ENCODE measurements around the gene KMT2B. TPM values are rescaled to one million over a fixed set of nuclear protein-coding genes. Genes with fewer than 3 reads are reported as not detected.

Gene KMT2B
- total and polyA plus RNA-seq, 2 experiments from 2014 or later, result 15.8 to 49.8 TPM

- Histone ChIP-seq H3F3A (replicated peaks; ENCODE audit: low read depth) (peaks cover 10% of the 10 kb centered on the region), H3K79me2 (replicated peaks; ENCODE audit: insufficient read depth) (peaks cover 14% of the 10 kb centered on the region), H2AFZ (peak overlapping the region; percentile 64), H3K4me1 (ENCODE audit: insufficient read depth) (peaks cover 20% of the 10 kb centered on the region), H3K27ac (ENCODE audit: low read depth) (peak overlapping the region; percentile 94), H3K36me3 (ENCODE audit: insufficient read depth) (no peaks in the 10 kb centered on the region), H4K20me1 (replicated peaks; ENCODE audit: insufficient read depth) (no peaks in the 10 kb centered on the region), H3K9me2 (ENCODE audit: insufficient read depth) (no peaks in the 10 kb centered on the region), H3K4me3 (peak overlapping the region; percentile 76), H3K4me2 (peak overlapping the region; percentile 75), H3K27me3 (ENCODE audit: insufficient read depth) (no peaks in the 10 kb centered on the region)
- Mint-ChIP-seq H3K4me3 (peak overlapping the region; percentile 97), H3K27me3 (ENCODE audit: insufficient read depth, low read depth, poor library complexity) (peaks cover 5% of the 10 kb centered on the region), H3K9me3 (no peaks in the 10 kb centered on the region; the same call in 2 of the 3 replicates), H3K36me3 (ENCODE audit: low read depth) (peaks cover 7% of the 10 kb centered on the region), H3K4me1 (peaks cover 25% of the 10 kb centered on the region), H3K27ac (peak overlapping the region; percentile 100)
- ATAC-seq (peak; percentile 38), DNase-seq (ENCODE audit: low spot score) (peak; percentile 99)
- TF ChIP-seq CREB1 (CRISPR knock-in tag; IDR thresholded peaks at IDR 0.05; ENCODE audit: low read depth) (peak; percentile 73), EZH2 (IDR thresholded peaks at IDR 0.05; ENCODE audit: low read depth, unreplicated experiment) (no peak), CTCF (conservative IDR thresholded peaks at IDR 0.05; ENCODE audit: low read depth in 2 of 2) (peak; percentile 43), NANOG (IDR thresholded peaks at IDR 0.05; ENCODE audit: borderline replicate concordance) (no peak), POLR2AphosphoS5 (IDR thresholded peaks at IDR 0.05; ENCODE audit: low read depth) (peak; percentile 33; the same call in 1 of the 2 replicates), ZNF114 (CRISPR knock-in tag; IDR thresholded peaks at IDR 0.05) (no peak)
- TF ChIP-seq, protein P1, sequence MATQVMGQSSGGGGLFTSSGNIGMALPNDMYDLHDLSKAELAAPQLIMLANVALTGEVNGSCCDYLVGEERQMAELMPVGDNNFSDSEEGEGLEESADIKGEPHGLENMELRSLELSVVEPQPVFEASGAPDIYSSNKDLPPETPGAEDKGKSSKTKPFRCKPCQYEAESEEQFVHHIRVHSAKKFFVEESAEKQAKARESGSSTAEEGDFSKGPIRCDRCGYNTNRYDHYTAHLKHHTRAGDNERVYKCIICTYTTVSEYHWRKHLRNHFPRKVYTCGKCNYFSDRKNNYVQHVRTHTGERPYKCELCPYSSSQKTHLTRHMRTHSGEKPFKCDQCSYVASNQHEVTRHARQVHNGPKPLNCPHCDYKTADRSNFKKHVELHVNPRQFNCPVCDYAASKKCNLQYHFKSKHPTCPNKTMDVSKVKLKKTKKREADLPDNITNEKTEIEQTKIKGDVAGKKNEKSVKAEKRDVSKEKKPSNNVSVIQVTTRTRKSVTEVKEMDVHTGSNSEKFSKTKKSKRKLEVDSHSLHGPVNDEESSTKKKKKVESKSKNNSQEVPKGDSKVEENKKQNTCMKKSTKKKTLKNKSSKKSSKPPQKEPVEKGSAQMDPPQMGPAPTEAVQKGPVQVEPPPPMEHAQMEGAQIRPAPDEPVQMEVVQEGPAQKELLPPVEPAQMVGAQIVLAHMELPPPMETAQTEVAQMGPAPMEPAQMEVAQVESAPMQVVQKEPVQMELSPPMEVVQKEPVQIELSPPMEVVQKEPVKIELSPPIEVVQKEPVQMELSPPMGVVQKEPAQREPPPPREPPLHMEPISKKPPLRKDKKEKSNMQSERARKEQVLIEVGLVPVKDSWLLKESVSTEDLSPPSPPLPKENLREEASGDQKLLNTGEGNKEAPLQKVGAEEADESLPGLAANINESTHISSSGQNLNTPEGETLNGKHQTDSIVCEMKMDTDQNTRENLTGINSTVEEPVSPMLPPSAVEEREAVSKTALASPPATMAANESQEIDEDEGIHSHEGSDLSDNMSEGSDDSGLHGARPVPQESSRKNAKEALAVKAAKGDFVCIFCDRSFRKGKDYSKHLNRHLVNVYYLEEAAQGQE (IDR thresholded peaks at IDR 0.05; ENCODE audit: unreplicated experiment), result no peak
- TF ChIP-seq, protein P2, sequence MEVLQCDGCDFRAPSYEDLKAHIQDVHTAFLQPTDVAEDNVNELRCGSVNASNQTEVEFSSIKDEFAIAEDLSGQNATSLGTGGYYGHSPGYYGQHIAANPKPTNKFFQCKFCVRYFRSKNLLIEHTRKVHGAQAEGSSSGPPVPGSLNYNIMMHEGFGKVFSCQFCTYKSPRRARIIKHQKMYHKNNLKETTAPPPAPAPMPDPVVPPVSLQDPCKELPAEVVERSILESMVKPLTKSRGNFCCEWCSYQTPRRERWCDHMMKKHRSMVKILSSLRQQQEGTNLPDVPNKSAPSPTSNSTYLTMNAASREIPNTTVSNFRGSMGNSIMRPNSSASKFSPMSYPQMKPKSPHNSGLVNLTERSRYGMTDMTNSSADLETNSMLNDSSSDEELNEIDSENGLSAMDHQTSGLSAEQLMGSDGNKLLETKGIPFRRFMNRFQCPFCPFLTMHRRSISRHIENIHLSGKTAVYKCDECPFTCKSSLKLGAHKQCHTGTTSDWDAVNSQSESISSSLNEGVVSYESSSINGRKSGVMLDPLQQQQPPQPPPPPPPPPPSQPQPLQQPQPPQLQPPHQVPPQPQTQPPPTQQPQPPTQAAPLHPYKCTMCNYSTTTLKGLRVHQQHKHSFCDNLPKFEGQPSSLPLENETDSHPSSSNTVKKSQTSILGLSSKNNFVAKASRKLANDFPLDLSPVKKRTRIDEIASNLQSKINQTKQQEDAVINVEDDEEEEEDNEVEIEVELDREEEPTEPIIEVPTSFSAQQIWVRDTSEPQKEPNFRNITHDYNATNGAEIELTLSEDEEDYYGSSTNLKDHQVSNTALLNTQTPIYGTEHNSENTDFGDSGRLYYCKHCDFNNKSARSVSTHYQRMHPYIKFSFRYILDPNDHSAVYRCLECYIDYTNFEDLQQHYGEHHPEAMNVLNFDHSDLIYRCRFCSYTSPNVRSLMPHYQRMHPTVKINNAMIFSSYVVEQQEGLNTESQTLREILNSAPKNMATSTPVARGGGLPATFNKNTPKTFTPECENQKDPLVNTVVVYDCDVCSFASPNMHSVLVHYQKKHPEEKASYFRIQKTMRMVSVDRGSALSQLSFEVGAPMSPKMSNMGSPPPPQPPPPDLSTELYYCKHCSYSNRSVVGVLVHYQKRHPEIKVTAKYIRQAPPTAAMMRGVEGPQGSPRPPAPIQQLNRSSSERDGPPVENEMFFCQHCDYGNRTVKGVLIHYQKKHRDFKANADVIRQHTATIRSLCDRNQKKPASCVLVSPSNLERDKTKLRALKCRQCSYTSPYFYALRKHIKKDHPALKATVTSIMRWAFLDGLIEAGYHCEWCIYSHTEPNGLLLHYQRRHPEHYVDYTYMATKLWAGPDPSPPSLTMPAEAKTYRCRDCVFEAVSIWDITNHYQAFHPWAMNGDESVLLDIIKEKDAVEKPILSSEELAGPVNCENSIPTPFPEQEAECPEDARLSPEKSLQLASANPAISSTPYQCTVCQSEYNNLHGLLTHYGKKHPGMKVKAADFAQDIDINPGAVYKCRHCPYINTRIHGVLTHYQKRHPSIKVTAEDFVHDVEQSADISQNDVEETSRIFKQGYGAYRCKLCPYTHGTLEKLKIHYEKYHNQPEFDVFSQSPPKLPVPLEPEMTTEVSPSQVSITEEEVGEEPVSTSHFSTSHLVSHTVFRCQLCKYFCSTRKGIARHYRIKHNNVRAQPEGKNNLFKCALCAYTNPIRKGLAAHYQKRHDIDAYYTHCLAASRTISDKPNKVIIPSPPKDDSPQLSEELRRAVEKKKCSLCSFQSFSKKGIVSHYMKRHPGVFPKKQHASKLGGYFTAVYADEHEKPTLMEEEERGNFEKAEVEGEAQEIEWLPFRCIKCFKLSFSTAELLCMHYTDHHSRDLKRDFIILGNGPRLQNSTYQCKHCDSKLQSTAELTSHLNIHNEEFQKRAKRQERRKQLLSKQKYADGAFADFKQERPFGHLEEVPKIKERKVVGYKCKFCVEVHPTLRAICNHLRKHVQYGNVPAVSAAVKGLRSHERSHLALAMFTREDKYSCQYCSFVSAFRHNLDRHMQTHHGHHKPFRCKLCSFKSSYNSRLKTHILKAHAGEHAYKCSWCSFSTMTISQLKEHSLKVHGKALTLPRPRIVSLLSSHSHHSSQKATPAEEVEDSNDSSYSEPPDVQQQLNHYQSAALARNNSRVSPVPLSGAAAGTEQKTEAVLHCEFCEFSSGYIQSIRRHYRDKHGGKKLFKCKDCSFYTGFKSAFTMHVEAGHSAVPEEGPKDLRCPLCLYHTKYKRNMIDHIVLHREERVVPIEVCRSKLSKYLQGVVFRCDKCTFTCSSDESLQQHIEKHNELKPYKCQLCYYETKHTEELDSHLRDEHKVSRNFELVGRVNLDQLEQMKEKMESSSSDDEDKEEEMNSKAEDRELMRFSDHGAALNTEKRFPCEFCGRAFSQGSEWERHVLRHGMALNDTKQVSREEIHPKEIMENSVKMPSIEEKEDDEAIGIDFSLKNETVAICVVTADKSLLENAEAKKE (CRISPR knock-in tag; IDR thresholded peaks at IDR 0.05), result no peak
These were observed 26.9 kb downstream of the KMT2B start for GRCh38 chr19:35744430-35745327.
